ENCODE measurements around the gene ANAPC7. TPM values are rescaled to one million over a fixed set of nuclear protein-coding genes. Genes with fewer than 3 reads are reported as not detected.

The ANAPC7 gene
- total RNA-seq, 1 experiment from 2014 or later, result 85.8 TPM

Other genes starting within 250 kb of the ANAPC7 start
- gene ATP2A2, start 122.5 kb downstream of the ANAPC7 start, total RNA-seq (2021; ENCODE audit: unreplicated experiment), result 286 TPM
- gene ARPC3, start 46.6 kb upstream of the ANAPC7 start, total RNA-seq (2021; ENCODE audit: unreplicated experiment), result 319 TPM
- 39.0 TPM for gene GPN3, start 64.5 kb upstream of the ANAPC7 start, total RNA-seq (2021; ENCODE audit: unreplicated experiment)
- 22.3 TPM for gene FAM216A, start 65.1 kb upstream of the ANAPC7 start, total RNA-seq (2021; ENCODE audit: unreplicated experiment)
- gene VPS29, start 98.4 kb upstream of the ANAPC7 start, total RNA-seq (2021; ENCODE audit: unreplicated experiment), result 128 TPM
- gene RAD9B, start 98.6 kb upstream of the ANAPC7 start, total RNA-seq (2021; ENCODE audit: unreplicated experiment), result 0.98 TPM
- 18.4 TPM for gene PPTC7, start 179.6 kb upstream of the ANAPC7 start, total RNA-seq (2021; ENCODE audit: unreplicated experiment)
- gene TCTN1, start 210.4 kb upstream of the ANAPC7 start, total RNA-seq (2021; ENCODE audit: unreplicated experiment), result 28.5 TPM

Data from Panc1 (cell line).